PC-3 (cell line): ENCODE data around the gene SMIM14. TPM values are rescaled to one million over a fixed set of nuclear protein-coding genes. Genes with fewer than 3 reads are reported as not detected.

Experiments used
- ATAC-seq: fragments of 200-7000 bp; cut with Tn5 transposase; 2 replicates; pipeline ENCODE4 v1.9.1; 2020; ENCODE audit warnings: mild to moderate bottlenecking, moderate library complexity
- BruUV-seq: library from RNA; stranded (reverse); fragments of 400-500 nt; replicated peaks from 2 replicates; lab custom pipeline; 2021; lab: Mats Ljungman, UMichigan
- CTCF ChIA-PET: fragments of 300-600 bp; sonication (Branson Sonifier 250); formaldehyde crosslinking; loops from one replicate; lab custom pipeline; 2022; ENCODE audit warnings: antibody characterized with exemption; lab: Charles Lee
- POLR2A ChIA-PET: fragments of 300-600 bp; sonication (Branson Sonifier 250); formaldehyde crosslinking; loops from one replicate; lab custom pipeline; 2022; ENCODE audit warnings: antibody characterized with exemption; ENCODE audit not compliant: unreplicated experiment; lab: Charles Lee
- DNase-seq: peaks from one replicate; pipeline ENCODE4 v3.0.0-alpha.2; 2015
- H2AFZ ChIP-seq: fragments of 300-600 bp; sonication (generic); 2 replicates; pipeline ENCODE4 v1.6.0; 2016; ENCODE audit warnings: antibody characterized with exemption, low read length
- H3F3A ChIP-seq: fragments of 300-600 bp; sonication (generic); one replicate; pipeline ENCODE4 v1.6.0; 2017; ENCODE audit warnings: antibody characterized with exemption, low read length, control low read depth, mild to moderate bottlenecking; ENCODE audit not compliant: unreplicated experiment
- H3K27ac ChIP-seq: fragments of 300-600 bp; sonication (generic); 2 replicates; pipeline ENCODE4 v1.5.1; 2016; ENCODE audit warnings: mild to moderate bottlenecking, low read length
- H3K27me3 ChIP-seq: fragments of 300-600 bp; sonication (generic); 2 replicates; pipeline ENCODE4 v1.6.1; 2016; ENCODE audit warnings: low read length, mixed read lengths
- H3K36me3 ChIP-seq: fragments of 300-600 bp; sonication (generic); 2 replicates; pipeline ENCODE4 v1.6.1; 2016; ENCODE audit warnings: low read depth, mixed run types, low read length, mixed read lengths
- H3K4me1 ChIP-seq: fragments of 300-600 bp; sonication (generic); 2 replicates; pipeline ENCODE4 v1.5.1; 2016; ENCODE audit warnings: low read length; ENCODE audit not compliant: insufficient read depth
- H3K4me2 ChIP-seq: fragments of 300-600 bp; sonication (generic); 2 replicates; pipeline ENCODE4 v1.6.0; 2016; ENCODE audit warnings: low read length
- H3K4me3 ChIP-seq: fragments of 300-600 bp; sonication (generic); 2 replicates; pipeline ENCODE4 v1.5.1; 2016; ENCODE audit warnings: mild to moderate bottlenecking, low read length, mixed read lengths
- H3K79me2 ChIP-seq: fragments of 300-600 bp; sonication (generic); 2 replicates; pipeline ENCODE4 v1.6.1; 2017; ENCODE audit warnings: low read length, mixed read lengths
- H3K9ac ChIP-seq: fragments of 300-600 bp; sonication (generic); 2 replicates; pipeline ENCODE4 v1.6.0; 2016; ENCODE audit warnings: mild to moderate bottlenecking, low read length
- H3K9me2 ChIP-seq: fragments of 300-600 bp; sonication (generic); replicated peaks from 2 replicates; pipeline ENCODE4 v1.6.1; 2016; ENCODE audit warnings: mixed run types, low read length, mixed read lengths
- H3K9me3 ChIP-seq: fragments of 300-600 bp; sonication (generic); 2 replicates; pipeline ENCODE4 v1.6.1; 2016; ENCODE audit warnings: low read length, mixed read lengths
- H4K20me1 ChIP-seq: fragments of 300-600 bp; sonication (generic); 2 replicates; pipeline ENCODE4 v1.6.1; 2016; ENCODE audit warnings: low read length, mixed read lengths
- CTCF ChIP-seq: fragments of 300-600 bp; sonication (generic); conservative IDR thresholded peaks from 2 replicates; pipeline ENCODE4 v1.5.1; 2017; ENCODE audit warnings: antibody characterized with exemption, low read depth, mild to moderate bottlenecking, low read length
- EZH2 ChIP-seq: fragments of 300-600 bp; sonication (generic); IDR thresholded peaks from one replicate; pipeline ENCODE4 v1.6.1; 2017; ENCODE audit warnings: antibody characterized with exemption, mild to moderate bottlenecking, low read length; ENCODE audit not compliant: unreplicated experiment
- EZH2phosphoT487 ChIP-seq: fragments of 300-600 bp; sonication (generic); IDR thresholded peaks from 2 replicates; pipeline ENCODE4 v1.6.1; 2018; ENCODE audit warnings: mild to moderate bottlenecking, antibody characterized with exemption, low read length, borderline replicate concordance
- intact Hi-C: fragments of 100-400 bp; cut with micrococcal nuclease; formaldehyde crosslinking; loops from 2 replicates; pipeline ENCODE4 v1.9.0; 2023
- total RNA-seq: library from RNA; depleted of rRNA; stranded (reverse); fragments of >200 nt; gene quantifications from 2 replicates; pipeline ENCODE4 v1.2.3, GENCODE V29; 2014

The SMIM14 gene
- total RNA-seq, 1 experiment from 2014 or later = 4.8 TPM

- DNase-seq = peak; percentile 10
- TF ChIP-seq EZH2phosphoT487 = no peak
- TF ChIP-seq CTCF = peak; percentile 28; the same call in 1 of the 2 replicates
- H3K4me2 ChIP-seq = peak overlapping the region; percentile 96
- H4K20me1 ChIP-seq = no peaks in the 10 kb centered on the region
- H3F3A ChIP-seq = no peaks in the 10 kb centered on the region
- H3K79me2 ChIP-seq = peaks cover 67% of the 10 kb centered on the region
- ATAC-seq = no peak
- intact Hi-C loops = loop anchor here (1.0 to 5.0 kb wide), 3 partner anchors 46 to 65 kb away; no protein-coding TSS in a partner anchor
- ChIA-PET POLR2A (interaction anchor here (0.7 to 0.9 kb wide), 2 partner anchors 16 to 53 kb away, joined by 3 to 4 read pairs; no protein-coding TSS in a partner anchor), CTCF (interaction anchor here (0.5 kb wide), 1 partner anchor 64 kb away, joined by 3 read pairs; no protein-coding TSS in a partner anchor)
- no peaks in the 10 kb centered on the region for H3K9me3 ChIP-seq
- no peaks in the 10 kb centered on the region for H3K27me3 ChIP-seq
- peak overlapping the region; percentile 93 for H3K9ac ChIP-seq
- BruUV-seq = no TSS peak
- peaks cover 9% of the 10 kb centered on the region for H3K36me3 ChIP-seq
- H3K4me3 ChIP-seq = peak overlapping the region; percentile 95
- H3K9me2 ChIP-seq = no peaks in the 10 kb centered on the region
- peak overlapping the region; percentile 89 for H3K27ac ChIP-seq
- peaks cover 27% of the 10 kb centered on the region for H3K4me1 ChIP-seq
- H2AFZ ChIP-seq = no peak overlapping the region; the same call in 1 of the 2 replicates
Observed at GRCh38 chr4:39525822-39526690, 112.6 kb downstream of the SMIM14 start.

- Histone ChIP-seq H3K4me1 (peaks cover 25% of the 10 kb centered on the region), H3K9me3 (no peaks in the 10 kb centered on the region), H3K79me2 (peaks cover 77% of the 10 kb centered on the region), H2AFZ (no peak overlapping the region), H3K36me3 (no peaks in the 10 kb centered on the region; the same call in 1 of the 2 replicates), H3K4me3 (peak overlapping the region; percentile 41; the same call in 1 of the 2 replicates), H3K9ac (no peak overlapping the region), H3K27ac (no peak overlapping the region), H3K4me2 (peak overlapping the region; percentile 52), H3K9me2 (no peaks in the 10 kb centered on the region), H3F3A (no peaks in the 10 kb centered on the region), H4K20me1 (no peaks in the 10 kb centered on the region), H3K27me3 (no peaks in the 10 kb centered on the region)
- no peak for DNase-seq
- ATAC-seq = no peak
- ChIA-PET CTCF (no interaction called here), POLR2A (interaction anchor here (0.6 kb wide), 2 partner anchors 24 to 58 kb away, joined by 3 to 5 read pairs; no protein-coding TSS in a partner anchor)
- no TSS peak for BruUV-seq
- intact Hi-C loops = no loop called here
- TF ChIP-seq CTCF (no peak), EZH2 (no peak), EZH2phosphoT487 (no peak)
Observed at GRCh38 chr4:39524161-39524957, 114.3 kb downstream of the SMIM14 start.
